ENCODE measurements around the gene TM9SF1.
A peak's percentile ranks its signal among the peaks of the same experiment; 100 is the strongest.
"Not testable (repeated sequence)": the region's sequence is repeated elsewhere in the genome, so short reads cannot be mapped to it uniquely, and the experiment has no call there.

The TM9SF1 gene

GRCh38 chr14:24224618-24225071, 29.4 kb upstream of the TM9SF1 start:
- no peak for DNase-seq (ENCODE audit: low read depth, low spot score)

DNA sequence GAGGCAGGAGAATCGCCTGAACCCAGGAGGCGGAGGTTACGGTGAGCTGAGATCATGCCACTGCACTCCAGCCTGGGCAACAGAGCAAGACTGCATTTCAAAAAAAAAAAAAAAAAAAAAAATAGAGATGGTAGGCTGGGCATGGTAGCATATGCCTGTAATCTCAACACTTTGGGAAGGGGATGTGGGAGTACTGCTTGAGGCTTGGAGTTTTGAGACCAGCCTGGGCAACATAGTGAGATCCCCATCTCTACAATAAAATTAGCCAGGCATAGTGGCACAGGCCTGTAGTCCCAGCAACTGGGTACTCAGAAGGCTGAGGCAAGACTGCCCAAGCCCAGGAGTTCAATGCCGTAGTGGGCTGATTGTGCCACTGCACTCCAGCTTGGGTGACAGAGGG, 27.7 kb upstream of the TM9SF1 start:
- not testable (repeated sequence) for DNase-seq (ENCODE audit: low read depth, low spot score)

- DNase-seq (ENCODE audit: low read depth, low spot score) = no peak
Observed at GRCh38 chr14:24219521-24219920, 24.3 kb upstream of the TM9SF1 start.

GRCh38 chr14:24219080-24219479, 23.8 kb upstream of the TM9SF1 start:
- DNase-seq (ENCODE audit: low read depth, low spot score) = no peak

DNA sequence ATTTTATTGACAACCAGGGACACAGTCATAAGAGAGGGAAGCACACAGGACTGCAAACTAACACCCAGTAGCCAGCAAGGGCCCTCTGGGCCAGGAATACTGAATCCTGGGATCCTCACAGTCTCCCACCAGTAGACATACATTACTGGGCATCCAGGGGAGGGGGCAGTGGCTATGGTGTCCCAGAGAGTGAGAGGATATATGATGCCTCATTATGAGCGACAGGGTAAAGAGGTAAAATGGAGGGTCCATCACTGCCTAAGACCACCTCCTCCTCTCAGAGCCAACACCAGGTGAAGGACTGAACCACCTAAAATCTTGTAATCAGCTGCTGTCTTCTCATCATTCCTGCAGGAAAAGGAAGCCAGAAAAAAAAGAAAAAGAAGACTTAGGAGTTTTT, 21.6 kb upstream of the TM9SF1 start:
- DNase-seq (ENCODE audit: low read depth, low spot score) = not testable (repeated sequence)

GRCh38 chr14:24216345-24216699, 21.1 kb upstream of the TM9SF1 start:
- DNase-seq (ENCODE audit: low read depth, low spot score) = no peak

DNA sequence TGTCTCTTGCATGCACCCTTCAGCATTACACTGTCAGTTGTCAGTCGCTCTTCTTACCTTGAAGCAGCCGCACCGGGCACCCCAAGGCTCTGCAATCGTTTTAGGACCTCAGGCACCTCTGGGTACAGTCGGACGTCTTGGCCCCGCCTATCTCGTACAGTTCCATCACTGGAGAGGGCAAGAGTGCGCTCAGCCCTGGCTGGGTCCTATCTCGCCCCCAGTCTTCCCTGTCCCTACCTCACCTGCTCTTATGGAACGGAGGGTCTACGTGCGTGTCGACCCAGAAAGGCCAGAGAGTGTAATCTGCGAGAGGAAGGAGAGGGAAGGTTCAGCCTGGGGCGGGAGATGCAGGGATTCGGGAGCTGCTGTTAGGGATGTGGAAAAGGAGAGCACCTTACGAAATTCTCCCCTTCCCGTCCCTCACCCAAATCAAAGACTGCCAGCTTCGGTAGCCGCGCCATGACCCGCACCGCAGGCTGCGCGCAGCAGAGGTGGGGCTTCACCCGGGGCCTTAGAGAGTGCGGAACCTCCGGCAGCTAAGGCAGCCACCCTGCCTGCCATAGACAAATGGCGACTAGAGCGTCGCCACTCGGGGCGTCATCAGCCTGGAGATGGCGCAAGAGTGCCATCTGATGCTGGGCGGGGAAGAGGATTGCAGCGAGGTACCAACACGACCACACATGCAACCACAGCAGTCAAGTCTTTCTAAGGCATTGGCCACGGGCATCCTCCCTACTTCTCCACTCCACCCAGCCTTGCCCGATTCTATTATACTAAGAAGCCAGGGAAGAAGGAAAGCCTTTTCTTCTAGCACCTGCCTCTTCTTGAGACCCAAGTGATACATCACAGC, 20.5 kb upstream of the TM9SF1 start, which contains the start of gene MDP1:
Gene MDP1 (minus strand): TSS at position 572 of the 850 bp plus-strand sequence. CDS start 111 bp downstream, at position 461.
- peak; percentile 66 for DNase-seq (ENCODE audit: low read depth, low spot score)

GRCh38 chr14:24213866-24214662, 18.8 kb upstream of the TM9SF1 start:
- DNase-seq (ENCODE audit: low read depth, low spot score) = no peak

DNA sequence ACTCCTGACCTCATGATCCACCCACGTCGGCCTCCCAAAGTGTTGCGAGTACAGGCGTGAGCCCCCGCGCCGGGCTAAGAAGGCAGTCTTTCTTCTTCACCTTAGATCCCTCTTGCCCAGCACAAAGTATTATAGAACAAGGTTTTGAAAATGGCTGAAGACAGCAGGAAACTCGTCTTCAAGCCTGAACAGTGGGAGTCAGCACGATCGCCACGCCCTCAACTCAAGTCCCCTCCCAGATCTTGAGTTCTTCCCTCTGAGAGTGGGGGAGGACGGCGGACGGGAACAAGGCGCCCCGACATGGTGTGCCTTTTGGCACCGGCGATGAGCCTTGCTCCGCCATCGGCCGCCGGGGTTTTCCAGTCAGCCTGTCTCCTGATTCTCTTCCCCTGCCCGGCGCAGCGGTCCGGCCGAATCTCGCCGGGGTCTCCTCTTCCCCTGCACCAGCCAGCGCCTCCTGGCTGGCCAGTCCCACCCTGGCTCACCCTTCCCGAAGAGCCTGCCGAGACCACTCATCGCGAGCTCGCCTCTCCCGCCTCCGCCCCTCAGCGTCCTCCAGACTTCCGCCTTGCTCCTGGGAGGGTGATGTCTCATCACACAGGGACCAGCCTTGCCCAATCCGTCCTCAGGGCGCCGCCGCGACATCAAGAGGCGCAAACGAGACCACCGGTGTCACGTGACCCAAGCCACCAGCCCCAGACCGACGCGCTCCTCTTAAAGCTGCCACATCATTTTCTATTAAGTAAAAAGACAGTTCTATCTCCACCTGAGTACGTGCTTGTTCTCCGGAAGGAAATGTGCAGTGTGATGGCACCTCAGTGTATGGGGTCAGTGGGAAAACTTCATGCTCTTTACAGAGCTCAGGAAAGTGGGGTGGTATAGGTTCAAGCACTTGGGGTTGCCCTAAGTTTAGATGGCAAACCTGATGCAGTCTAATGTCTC, 18.0 kb upstream of the TM9SF1 start, which contains the start of gene CHMP4A:
Gene CHMP4A (minus strand): TSS at position 565 of the 942 bp plus-strand sequence. CDS start 49 bp downstream, at position 516.
- DNase-seq (ENCODE audit: low read depth, low spot score) = peak; percentile 98

GRCh38 chr14:24211311-24211710, 16.1 kb upstream of the TM9SF1 start:
- DNase-seq (ENCODE audit: low read depth, low spot score) = no peak

- no peak for DNase-seq (ENCODE audit: low read depth, low spot score)
Observed at GRCh38 chr14:24207625-24208024, 12.4 kb upstream of the TM9SF1 start.

GRCh38 chr14:24207104-24207551, 11.9 kb upstream of the TM9SF1 start:
- DNase-seq (ENCODE audit: low read depth, low spot score) = no peak

DNA sequence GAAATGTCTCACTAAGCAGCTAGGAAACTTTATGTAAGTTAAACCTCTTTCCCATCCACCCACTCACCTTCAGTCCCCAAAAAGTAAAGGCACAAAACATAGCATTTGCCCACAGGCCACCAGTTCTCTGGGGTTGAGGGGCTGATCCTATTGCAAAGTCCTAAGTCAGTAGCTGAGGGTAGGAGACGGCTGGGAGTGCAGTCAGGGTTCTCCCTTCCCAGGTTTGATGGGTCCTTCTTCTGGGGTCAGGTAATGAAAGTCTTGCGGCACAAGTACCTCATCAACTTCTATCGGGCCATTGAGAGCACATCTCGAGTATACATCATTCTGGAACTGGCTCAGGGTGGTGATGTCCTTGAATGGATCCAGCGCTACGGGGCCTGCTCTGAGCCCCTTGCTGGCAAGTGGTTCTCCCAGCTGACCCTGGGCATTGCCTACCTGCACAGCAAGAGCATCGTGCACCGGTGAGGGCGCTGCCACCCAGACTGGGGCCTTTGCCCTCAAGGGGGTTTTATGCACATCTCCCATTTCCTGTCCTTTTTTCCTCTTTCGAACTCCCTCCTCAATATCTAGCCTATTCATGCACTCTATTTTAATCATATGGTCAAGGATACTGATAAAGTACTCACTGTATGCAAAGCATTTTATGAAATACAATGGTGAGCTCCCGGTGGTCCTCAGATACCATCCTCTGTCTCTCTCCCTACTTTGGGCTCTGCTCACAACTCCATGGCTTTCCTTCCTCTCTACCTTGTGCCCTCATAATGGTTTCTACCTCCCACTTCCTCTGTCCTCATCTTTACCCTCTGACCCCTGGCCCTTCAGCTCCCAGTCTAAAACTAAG, 11.2 kb upstream of the TM9SF1 start:
- no peak for DNase-seq (ENCODE audit: low read depth, low spot score)

- no peak for DNase-seq (ENCODE audit: low read depth, low spot score)
Observed at GRCh38 chr14:24204163-24205146, 9.2 kb upstream of the TM9SF1 start.

DNA sequence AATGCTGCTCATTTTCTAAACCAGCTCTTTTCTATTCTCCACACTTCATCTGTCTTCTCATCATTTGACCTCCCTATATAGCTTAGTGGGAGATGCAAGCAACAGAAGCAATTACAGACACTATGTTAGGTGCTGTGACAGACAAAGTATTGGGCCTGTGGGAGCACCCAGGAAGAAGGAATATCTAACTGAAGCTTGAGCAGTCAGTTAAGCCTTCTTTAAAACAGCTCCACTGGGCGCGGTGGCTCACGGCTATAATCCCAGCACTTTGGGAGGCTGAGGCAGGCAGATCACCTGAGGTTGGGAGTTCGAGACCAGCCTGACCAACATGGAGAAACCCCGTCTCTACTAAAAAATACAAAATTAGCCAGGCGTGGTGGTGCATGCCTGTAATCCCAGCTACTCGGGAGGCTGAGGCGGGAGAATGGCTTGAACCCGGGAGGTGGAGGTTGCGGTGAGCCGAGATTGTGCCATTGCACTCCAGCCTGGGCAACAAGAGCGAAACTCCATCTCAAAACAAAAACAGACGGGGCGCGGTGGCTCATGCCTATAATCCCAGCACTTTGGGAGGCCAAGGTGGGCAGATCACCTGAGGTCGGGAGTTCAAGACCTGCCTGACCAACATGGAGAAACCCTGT, 8.1 kb upstream of the TM9SF1 start:
- DNase-seq (ENCODE audit: low read depth, low spot score) = not testable (repeated sequence)

DNA sequence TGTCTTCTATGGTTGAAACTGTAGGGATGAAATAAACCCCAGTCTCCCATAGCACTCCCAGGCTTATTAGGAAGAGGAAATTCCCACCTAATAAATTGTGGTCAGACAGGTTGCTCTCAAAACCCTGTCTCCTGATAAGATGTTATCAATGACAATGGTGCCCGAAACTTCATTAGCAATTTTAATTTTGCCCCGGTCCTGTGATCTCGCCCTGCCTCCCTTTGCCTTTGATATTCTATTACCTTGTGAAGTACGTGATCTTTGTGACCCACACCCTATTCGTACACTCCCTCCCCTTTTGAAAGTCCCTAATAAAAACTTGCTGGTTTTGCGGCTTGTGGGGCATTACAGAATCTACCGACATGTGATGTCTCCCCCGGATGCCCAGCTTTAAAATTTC, 7.3 kb upstream of the TM9SF1 start:
- not testable (repeated sequence) for DNase-seq (ENCODE audit: low read depth, low spot score)

GRCh38 chr14:24198814-24199524, 3.7 kb upstream of the TM9SF1 start:
- DNase-seq (ENCODE audit: low read depth, low spot score) = no peak

DNA sequence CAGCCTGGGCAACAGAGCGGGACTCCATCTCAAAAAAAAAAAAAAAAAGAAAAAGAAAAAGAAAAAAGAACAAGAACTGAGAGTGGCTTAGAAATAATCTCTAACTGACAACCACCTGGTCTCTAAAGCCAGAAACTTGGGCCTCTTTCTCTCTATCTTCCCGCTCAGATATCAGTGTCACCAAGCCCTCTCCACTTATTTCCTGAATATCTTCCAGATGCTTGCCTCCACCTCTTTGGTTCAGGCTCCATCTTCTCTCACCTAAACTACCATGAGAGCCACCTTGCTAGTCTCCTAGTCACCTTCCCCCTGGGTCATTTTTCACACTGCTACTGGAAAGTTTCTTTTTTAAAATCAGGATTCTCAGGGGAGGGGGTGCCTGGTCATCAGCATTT, 1.8 kb upstream of the TM9SF1 start:
- no peak for DNase-seq (ENCODE audit: low read depth, low spot score)

All from smooth muscle cell of the brain vasculature (primary cell).